Loucy (cell line): ENCODE results near the gene NAA35.
A peak's percentile ranks its signal among the peaks of the same experiment; 100 is the strongest.

ENCODE experiments used
- H2AFZ ChIP-seq: fragments of 200-600 bp; sonication (generic); 2 replicates; pipeline ENCODE4 v1.6.0; 2016; ENCODE audit warnings: antibody characterized with exemption, mild to moderate bottlenecking, low read length, moderate library complexity
- H3F3A ChIP-seq: fragments of 200-600 bp; 2 replicates; pipeline ENCODE4 v1.6.0; 2016; ENCODE audit warnings: antibody characterized with exemption, low read depth, mild to moderate bottlenecking
- H3K27me3 ChIP-seq: fragments of 200-600 bp; sonication (generic); 2 replicates; pipeline ENCODE4 v1.6.1; 2014; ENCODE audit warnings: low read length, mild to moderate bottlenecking; ENCODE audit not compliant: insufficient read depth, poor library complexity, severe bottlenecking
- H3K36me3 ChIP-seq: fragments of 200-600 bp; sonication (generic); 2 replicates; pipeline ENCODE4 v1.6.1; 2016; ENCODE audit warnings: low read length; ENCODE audit not compliant: insufficient read depth
- H3K4me1 ChIP-seq: fragments of 200-600 bp; sonication (generic); 2 replicates; pipeline ENCODE4 v1.5.1; 2014; ENCODE audit warnings: low read length, mild to moderate bottlenecking; ENCODE audit not compliant: insufficient read depth, poor library complexity, severe bottlenecking
- H3K4me2 ChIP-seq: fragments of 200-600 bp; sonication (generic); 2 replicates; pipeline ENCODE4 v1.6.0; 2014; ENCODE audit warnings: antibody characterized with exemption, low read length, low read depth, mild to moderate bottlenecking; ENCODE audit not compliant: poor library complexity, severe bottlenecking
- H3K4me3 ChIP-seq: fragments of 200-600 bp; sonication (generic); 2 replicates; pipeline ENCODE4 v1.5.1; 2014; ENCODE audit warnings: low read length, mild to moderate bottlenecking, mixed read lengths; ENCODE audit not compliant: poor library complexity, severe bottlenecking
- H3K79me2 ChIP-seq: fragments of 200-600 bp; sonication (generic); 2 replicates; pipeline ENCODE4 v1.6.1; 2014; ENCODE audit warnings: low read length; ENCODE audit not compliant: insufficient read depth
- H3K9ac ChIP-seq: fragments of 200-600 bp; sonication (generic); 2 replicates; pipeline ENCODE4 v1.6.0; 2014; ENCODE audit warnings: mild to moderate bottlenecking, low read depth, low read length, moderate library complexity; ENCODE audit not compliant: poor library complexity, severe bottlenecking
- H3K9me2 ChIP-seq: fragments of 200-600 bp; sonication (generic); replicated peaks from 2 replicates; pipeline ENCODE4 v1.6.1; 2016; ENCODE audit warnings: low read depth, low read length, mixed read lengths
- H3K9me3 ChIP-seq: fragments of 200-600 bp; sonication (generic); 2 replicates; pipeline ENCODE4 v1.6.1; 2014; ENCODE audit warnings: mild to moderate bottlenecking, antibody characterized with exemption, low read length, low read depth; ENCODE audit not compliant: insufficient read depth
- H4K20me1 ChIP-seq: fragments of 200-600 bp; sonication (generic); 2 replicates; pipeline ENCODE4 v1.6.0; 2014; ENCODE audit warnings: antibody characterized with exemption, low read length, mild to moderate bottlenecking; ENCODE audit not compliant: insufficient read depth, poor library complexity, severe bottlenecking
- EZH2phosphoT487 ChIP-seq: fragments of 200-600 bp; IDR thresholded peaks from 2 replicates; pipeline ENCODE4 v1.6.1; 2018; ENCODE audit warnings: antibody characterized with exemption, mild to moderate bottlenecking, moderate library complexity, borderline replicate concordance
- TF ChIP-seq, protein P1 (sequence below): fragments of 200-600 bp; sonication (generic); conservative IDR thresholded peaks from 2 replicates; pipeline ENCODE4 v1.5.1; 2014; ENCODE audit warnings: mild to moderate bottlenecking, antibody characterized with exemption, low read length

The NAA35 gene

DNA sequence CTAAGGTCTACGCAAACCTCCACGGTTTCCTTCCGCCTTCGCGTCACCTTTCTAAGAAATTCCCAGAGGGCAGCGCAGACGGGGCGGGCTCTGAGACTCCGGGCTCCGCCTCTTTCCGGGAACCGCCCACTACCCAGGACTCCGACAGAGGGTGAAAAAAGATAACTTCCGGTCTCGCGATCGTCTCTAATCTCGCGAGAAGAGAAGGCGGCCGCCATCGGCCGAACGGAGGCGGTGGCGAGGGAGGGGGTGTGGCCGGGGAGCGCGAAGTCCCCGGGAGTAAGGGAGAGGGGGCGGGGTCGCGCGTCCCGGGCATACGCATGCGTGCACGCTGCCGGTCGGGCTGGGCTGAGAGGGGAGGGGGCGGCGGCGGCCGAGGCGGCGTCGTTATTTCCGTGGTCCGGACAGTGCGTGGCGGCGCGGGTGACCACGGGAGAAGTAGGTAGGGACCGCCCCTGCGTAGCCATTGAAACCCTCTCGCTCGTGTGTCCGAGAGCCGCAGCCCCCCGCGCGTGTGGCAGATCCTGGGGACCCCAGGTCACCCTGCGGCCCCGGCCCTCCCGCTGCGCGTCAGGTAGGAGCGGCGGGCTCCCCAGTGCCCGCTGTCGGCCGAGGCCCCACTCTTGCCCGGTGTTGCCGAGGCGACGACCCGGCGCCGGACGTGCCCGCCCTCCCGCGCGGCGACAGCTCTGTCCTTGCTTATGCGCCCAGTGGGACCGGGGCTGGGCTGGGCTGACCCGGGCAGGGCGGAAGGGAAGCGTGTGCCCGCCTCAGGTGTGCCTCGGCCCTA lies at the start of gene NAA35:
NAA35 (plus strand) TSS at position 315 of the 790 bp plus-strand sequence. CDS start 1,014 bp downstream, outside the sequence.
- H2AFZ ChIP-seq, result peak within 1 kb of the TSS; percentile 89
- peak within 1 kb of the TSS; percentile 96 for H3K4me3 ChIP-seq
- peaks cover 43% of the 10 kb centered on the region for H4K20me1 ChIP-seq
- H3K9me2 ChIP-seq, result no peaks in the 10 kb centered on the region
- peak within 1 kb of the TSS; percentile 87 for H3K9ac ChIP-seq
- H3K9me3 ChIP-seq, result no peaks in the 10 kb centered on the region
- peaks cover 47% of the 10 kb centered on the region for H3K79me2 ChIP-seq
- peaks cover 5% of the 10 kb centered on the region for H3K27me3 ChIP-seq
- peaks cover 40% of the 10 kb centered on the region for H3K4me1 ChIP-seq
- H3K36me3 ChIP-seq, result no peaks in the 10 kb centered on the region
- no peak for TF ChIP-seq EZH2phosphoT487
- TF ChIP-seq, protein P1, sequence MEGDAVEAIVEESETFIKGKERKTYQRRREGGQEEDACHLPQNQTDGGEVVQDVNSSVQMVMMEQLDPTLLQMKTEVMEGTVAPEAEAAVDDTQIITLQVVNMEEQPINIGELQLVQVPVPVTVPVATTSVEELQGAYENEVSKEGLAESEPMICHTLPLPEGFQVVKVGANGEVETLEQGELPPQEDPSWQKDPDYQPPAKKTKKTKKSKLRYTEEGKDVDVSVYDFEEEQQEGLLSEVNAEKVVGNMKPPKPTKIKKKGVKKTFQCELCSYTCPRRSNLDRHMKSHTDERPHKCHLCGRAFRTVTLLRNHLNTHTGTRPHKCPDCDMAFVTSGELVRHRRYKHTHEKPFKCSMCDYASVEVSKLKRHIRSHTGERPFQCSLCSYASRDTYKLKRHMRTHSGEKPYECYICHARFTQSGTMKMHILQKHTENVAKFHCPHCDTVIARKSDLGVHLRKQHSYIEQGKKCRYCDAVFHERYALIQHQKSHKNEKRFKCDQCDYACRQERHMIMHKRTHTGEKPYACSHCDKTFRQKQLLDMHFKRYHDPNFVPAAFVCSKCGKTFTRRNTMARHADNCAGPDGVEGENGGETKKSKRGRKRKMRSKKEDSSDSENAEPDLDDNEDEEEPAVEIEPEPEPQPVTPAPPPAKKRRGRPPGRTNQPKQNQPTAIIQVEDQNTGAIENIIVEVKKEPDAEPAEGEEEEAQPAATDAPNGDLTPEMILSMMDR, result no peak
- peak within 1 kb of the TSS; percentile 81 for H3K4me2 ChIP-seq
- no peaks in the 10 kb centered on the region for H3F3A ChIP-seq

GRCh38 chr9:85892401-85892800 lies 48.5 kb upstream of the NAA35 start:
- Histone ChIP-seq H3K9me2 (no peaks in the 10 kb centered on the region), H3K4me2 (no peak overlapping the region), H3F3A (no peaks in the 10 kb centered on the region), H3K79me2 (no peaks in the 10 kb centered on the region), H3K27me3 (no peaks in the 10 kb centered on the region), H3K9me3 (no peaks in the 10 kb centered on the region), H2AFZ (no peak overlapping the region), H3K4me1 (no peaks in the 10 kb centered on the region), H3K9ac (no peak overlapping the region), H3K36me3 (no peaks in the 10 kb centered on the region), H4K20me1 (no peaks in the 10 kb centered on the region), H3K4me3 (no peak overlapping the region)
- TF ChIP-seq, protein P1, result no peak
- TF ChIP-seq EZH2phosphoT487, result no peak

- no peaks in the 10 kb centered on the region for H3K79me2 ChIP-seq
- H3K9me3 ChIP-seq, result no peaks in the 10 kb centered on the region
- no peaks in the 10 kb centered on the region for H3K9me2 ChIP-seq
- no peaks in the 10 kb centered on the region for H3K36me3 ChIP-seq
- no peak overlapping the region for H3K4me3 ChIP-seq
- H3F3A ChIP-seq, result no peaks in the 10 kb centered on the region
- H3K4me1 ChIP-seq, result no peaks in the 10 kb centered on the region
- no peak overlapping the region for H2AFZ ChIP-seq
- H4K20me1 ChIP-seq, result no peaks in the 10 kb centered on the region
- no peaks in the 10 kb centered on the region for H3K27me3 ChIP-seq
- H3K4me2 ChIP-seq, result no peak overlapping the region
- TF ChIP-seq, protein P1, result no peak
- no peak for TF ChIP-seq EZH2phosphoT487
- no peak overlapping the region for H3K9ac ChIP-seq
Measured at GRCh38 chr9:85895685-85896084, 45.3 kb upstream of the NAA35 start.
